ENCODE results near the gene TTBK1.

The TTBK1 gene

GRCh38 chr6:43284991-43285781, 41.9 kb downstream of the TTBK1 start:
- TF ChIP-seq TEAD4 (IDR thresholded peaks at IDR 0.05) (no peak), EGR1 (IDR thresholded peaks at IDR 0.05) (no peak), RAD21 (IDR thresholded peaks at IDR 0.05; ENCODE audit: low read depth) (no peak), REST (IDR thresholded peaks at IDR 0.05; ENCODE audit: low read depth) (no peak), USF1 (IDR thresholded peaks at IDR 0.05) (no peak), YY1 (IDR thresholded peaks at IDR 0.05; ENCODE audit: low read depth) (no peak), MAX (IDR thresholded peaks at IDR 0.05) (no peak), CEBPB (IDR thresholded peaks at IDR 0.05) (no peak), CREB1 (IDR thresholded peaks at IDR 0.05; ENCODE audit: low read depth) (no peak), ZBTB7A (IDR thresholded peaks at IDR 0.05; ENCODE audit: low read depth) (no peak), TAF1 (IDR thresholded peaks at IDR 0.05; ENCODE audit: low read depth) (no peak)

GRCh38 chr6:43285832-43286231, 42.6 kb downstream of the TTBK1 start:
- TF ChIP-seq CREB1 (IDR thresholded peaks at IDR 0.05; ENCODE audit: low read depth) = no peak
- TF ChIP-seq MAX (IDR thresholded peaks at IDR 0.05) = no peak
- TF ChIP-seq EGR1 (IDR thresholded peaks at IDR 0.05) = no peak
- no peak for TF ChIP-seq TEAD4 (IDR thresholded peaks at IDR 0.05)
- TF ChIP-seq EP300 (IDR thresholded peaks at IDR 0.05; ENCODE audit: borderline replicate concordance) = no peak
- no peak for TF ChIP-seq ZBTB7A (IDR thresholded peaks at IDR 0.05; ENCODE audit: low read depth)
- no peak for TF ChIP-seq TAF1 (IDR thresholded peaks at IDR 0.05; ENCODE audit: low read depth)
- TF ChIP-seq REST (IDR thresholded peaks at IDR 0.05; ENCODE audit: low read depth) = no peak
- TF ChIP-seq NFIC (IDR thresholded peaks at IDR 0.05) = no peak
- TF ChIP-seq TCF12 (IDR thresholded peaks at IDR 0.05; ENCODE audit: low read depth) = no peak

GRCh38 chr6:43286456-43286979, 43.2 kb downstream of the TTBK1 start:
- no peak for TF ChIP-seq CREB1 (IDR thresholded peaks at IDR 0.05; ENCODE audit: low read depth)
- no peak for TF ChIP-seq EP300 (IDR thresholded peaks at IDR 0.05; ENCODE audit: borderline replicate concordance)
- TF ChIP-seq MAX (IDR thresholded peaks at IDR 0.05) = no peak
- no peak for TF ChIP-seq REST (IDR thresholded peaks at IDR 0.05; ENCODE audit: low read depth)
- TF ChIP-seq TAF1 (IDR thresholded peaks at IDR 0.05; ENCODE audit: low read depth) = no peak
- TF ChIP-seq FOXM1 (IDR thresholded peaks at IDR 0.05; ENCODE audit: borderline replicate concordance, low read depth) = no peak
- TF ChIP-seq NFIC (IDR thresholded peaks at IDR 0.05) = no peak
- TF ChIP-seq TCF12 (IDR thresholded peaks at IDR 0.05; ENCODE audit: low read depth) = no peak
- TF ChIP-seq TEAD4 (IDR thresholded peaks at IDR 0.05) = no peak

GRCh38 chr6:43286980-43287716, 43.9 kb downstream of the TTBK1 start:
- TF ChIP-seq USF1 (IDR thresholded peaks at IDR 0.05) (no peak), RAD21 (IDR thresholded peaks at IDR 0.05; ENCODE audit: low read depth) (no peak; the same call in 1 of the 2 replicates), TEAD4 (IDR thresholded peaks at IDR 0.05) (no peak), YY1 (IDR thresholded peaks at IDR 0.05; ENCODE audit: low read depth) (no peak), NFIC (IDR thresholded peaks at IDR 0.05) (no peak), FOXM1 (IDR thresholded peaks at IDR 0.05; ENCODE audit: borderline replicate concordance, low read depth) (no peak), EGR1 (IDR thresholded peaks at IDR 0.05) (no peak), CREB1 (IDR thresholded peaks at IDR 0.05; ENCODE audit: low read depth) (no peak), MAX (IDR thresholded peaks at IDR 0.05) (no peak), EP300 (IDR thresholded peaks at IDR 0.05; ENCODE audit: borderline replicate concordance) (no peak)

All from Ishikawa (cell line).